AG09309 (cell line): ENCODE results near the gene CHSY1.

Source experiments
- DNase-seq: peaks from one replicate; pipeline ENCODE4 v3.0.0-alpha.2; 2010; ENCODE audit warnings: low read depth
- H3K4me3 ChIP-seq: 2 replicates; pipeline ENCODE4 v1.5.1; 2011; ENCODE audit warnings: mild to moderate bottlenecking, low read depth, low read length, moderate library complexity; ENCODE audit not compliant: control insufficient read depth
- CTCF ChIP-seq: IDR thresholded peaks from 2 replicates; pipeline ENCODE4 v1.5.1; 2011; ENCODE audit warnings: mild to moderate bottlenecking, low read depth, low read length, inconsistent platforms; ENCODE audit not compliant: insufficient read depth, control insufficient read depth; ENCODE audit errors: missing control alignments

The CHSY1 gene

GRCh38 chr15:101157721-101158120, 94.1 kb downstream of the CHSY1 start:
- no peak overlapping the region for H3K4me3 ChIP-seq
- no peak for TF ChIP-seq CTCF
- DNase-seq: no peak

GRCh38 chr15:101156509-101157159, 95.2 kb downstream of the CHSY1 start:
- peak; percentile 59 for DNase-seq
- no peak for TF ChIP-seq CTCF
- H3K4me3 ChIP-seq: no peak overlapping the region

GRCh38 chr15:101156061-101156460, 95.8 kb downstream of the CHSY1 start:
- DNase-seq: no peak
- no peak for TF ChIP-seq CTCF
- no peak overlapping the region for H3K4me3 ChIP-seq

- TF ChIP-seq CTCF: no peak
- DNase-seq: no peak
- H3K4me3 ChIP-seq: no peak overlapping the region
Measured at GRCh38 chr15:101153801-101154656, 97.8 kb downstream of the CHSY1 start.

GRCh38 chr15:101152914-101153313, 98.9 kb downstream of the CHSY1 start:
- peak; percentile 42 for TF ChIP-seq CTCF
- no peak for DNase-seq

GRCh38 chr15:101151288-101151687, 100.6 kb downstream of the CHSY1 start:
- no peak for DNase-seq
- no peak for TF ChIP-seq CTCF
- H3K4me3 ChIP-seq: no peak overlapping the region

More at GRCh38 chr15:101152914-101153313, 98.9 kb downstream of the CHSY1 start:
- H3K4me3 ChIP-seq: no peak overlapping the region
